SK-N-SH treated with all-trans-retinoic acid at 6 μM for 48 hours (cell line): ENCODE measurements around the gene RHEBL1.

Experiments used
- ATAC-seq: fragments of 200-7000 bp; cut with Tn5 transposase; 3 replicates; pipeline ENCODE4 v1.9.1; 2020; ENCODE audit warnings: mild to moderate bottlenecking, moderate library complexity
- ARNTL ChIP-seq: fragments of 450-650 bp; formaldehyde crosslinking; IDR thresholded peaks from 2 replicates; pipeline ENCODE4 v1.5.0; 2020; ENCODE audit warnings: low read depth, mild to moderate bottlenecking, moderate library complexity, borderline replicate concordance
- BACH2 ChIP-seq: fragments of 250-450 bp; sonication (Bioruptor Pico); IDR thresholded peaks from 2 replicates; pipeline ENCODE4 v1.9.0; 2021; ENCODE audit warnings: mild to moderate bottlenecking, borderline replicate concordance
- ESRRG ChIP-seq: fragments of 250-450 bp; sonication (Bioruptor Pico); IDR thresholded peaks from 2 replicates; pipeline ENCODE4 v1.6.1; 2021; ENCODE audit warnings: mild to moderate bottlenecking
- ISL1 ChIP-seq: fragments of 250-450 bp; sonication (Bioruptor Pico); IDR thresholded peaks from 2 replicates; pipeline ENCODE4 v2.1.2; 2022; ENCODE audit warnings: mild to moderate bottlenecking, moderate library complexity
- PPARA ChIP-seq: fragments of 250-450 bp; sonication (Bioruptor Pico); IDR thresholded peaks from 2 replicates; pipeline ENCODE4 v1.5.0; 2020; ENCODE audit warnings: mild to moderate bottlenecking, borderline replicate concordance
- RARB ChIP-seq: fragments of 250-450 bp; sonication (Bioruptor Pico); IDR thresholded peaks from 2 replicates; pipeline ENCODE4 v1.8.0; 2021; ENCODE audit warnings: mild to moderate bottlenecking, moderate library complexity
- TOX ChIP-seq: fragments of 250-450 bp; sonication (Bioruptor Pico); IDR thresholded peaks from 2 replicates; pipeline ENCODE4 v1.8.0; 2021; ENCODE audit warnings: mild to moderate bottlenecking, moderate library complexity, borderline replicate concordance
- ZC3H10 ChIP-seq: fragments of 250-450 bp; sonication (Bioruptor Pico); IDR thresholded peaks from 2 replicates; pipeline ENCODE4 v1.5.1; 2021; ENCODE audit warnings: mild to moderate bottlenecking, moderate library complexity
- ZFP3 ChIP-seq: fragments of 250-450 bp; sonication (Bioruptor Pico); IDR thresholded peaks from 2 replicates; pipeline ENCODE4 v1.5.0; 2020; ENCODE audit warnings: mild to moderate bottlenecking, moderate library complexity
- ZFP30 ChIP-seq: fragments of 450-650 bp; formaldehyde crosslinking; IDR thresholded peaks from 2 replicates; pipeline ENCODE4 v1.5.0; 2022; ENCODE audit warnings: mild to moderate bottlenecking, moderate library complexity
- ZNF565 ChIP-seq: fragments of 450-650 bp; formaldehyde crosslinking; conservative IDR thresholded peaks from 2 replicates; pipeline ENCODE4 v1.5.0; 2020; ENCODE audit warnings: low read depth, mild to moderate bottlenecking, moderate library complexity
- ZNF8 ChIP-seq: fragments of 450-650 bp; formaldehyde crosslinking; IDR thresholded peaks from 2 replicates; pipeline ENCODE4 v1.5.0; 2020; ENCODE audit warnings: mild to moderate bottlenecking, moderate library complexity
- TF ChIP-seq, protein P1 (sequence below): fragments of 250-450 bp; sonication (Bioruptor Pico); IDR thresholded peaks from 2 replicates; pipeline ENCODE4 v1.5.1; 2020; ENCODE audit warnings: low read depth, mild to moderate bottlenecking, moderate library complexity
- TF ChIP-seq, protein P2 (sequence below): fragments of 250-450 bp; sonication (Bioruptor Pico); IDR thresholded peaks from 2 replicates; pipeline ENCODE4 v1.8.0; 2021; ENCODE audit warnings: low read depth, mild to moderate bottlenecking, moderate library complexity, borderline replicate concordance
- TF ChIP-seq, protein P3 (sequence below): fragments of 250-450 bp; sonication (Bioruptor Pico); IDR thresholded peaks from 2 replicates; pipeline ENCODE4 v1.5.1; 2021; ENCODE audit warnings: mild to moderate bottlenecking, moderate library complexity
- TF ChIP-seq, protein P4 (sequence below): fragments of 250-450 bp; sonication (Bioruptor Pico); IDR thresholded peaks from 2 replicates; pipeline ENCODE4 v1.8.0; 2020; ENCODE audit warnings: mild to moderate bottlenecking, moderate library complexity, borderline replicate concordance

The RHEBL1 gene

DNA sequence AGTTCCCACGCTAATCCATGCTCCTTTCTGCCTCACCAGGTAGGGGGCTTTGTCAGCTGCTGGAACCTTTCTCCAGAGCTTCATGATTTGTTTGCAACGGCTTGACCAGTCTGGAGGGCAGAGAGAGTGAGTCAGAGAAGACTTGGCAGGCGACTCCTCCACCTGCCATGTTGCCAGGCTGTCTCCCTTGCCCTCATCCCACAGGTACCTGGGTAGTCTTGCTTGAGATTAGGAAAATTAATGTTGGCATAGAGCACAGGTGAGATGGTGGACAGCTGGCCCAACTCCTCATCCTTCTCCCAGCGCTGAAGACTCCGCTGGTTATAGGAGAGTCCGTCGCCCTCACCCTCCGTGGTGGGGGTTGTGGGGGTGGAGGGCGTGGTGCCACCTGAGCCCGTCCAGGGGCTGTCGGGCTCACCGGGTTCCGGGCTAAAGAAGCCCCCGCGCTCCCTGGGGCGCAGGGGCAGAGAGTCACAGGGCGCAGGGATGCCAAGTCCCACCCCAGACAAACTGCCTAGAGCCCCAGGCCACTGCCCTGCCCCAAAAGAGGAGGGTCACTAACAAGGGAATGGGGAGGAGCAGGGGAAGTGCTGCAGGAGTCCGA, 27.8 kb downstream of the RHEBL1 start:
- TF ChIP-seq ISL1 (CRISPR knock-in tag): no peak
- TF ChIP-seq, protein P1, sequence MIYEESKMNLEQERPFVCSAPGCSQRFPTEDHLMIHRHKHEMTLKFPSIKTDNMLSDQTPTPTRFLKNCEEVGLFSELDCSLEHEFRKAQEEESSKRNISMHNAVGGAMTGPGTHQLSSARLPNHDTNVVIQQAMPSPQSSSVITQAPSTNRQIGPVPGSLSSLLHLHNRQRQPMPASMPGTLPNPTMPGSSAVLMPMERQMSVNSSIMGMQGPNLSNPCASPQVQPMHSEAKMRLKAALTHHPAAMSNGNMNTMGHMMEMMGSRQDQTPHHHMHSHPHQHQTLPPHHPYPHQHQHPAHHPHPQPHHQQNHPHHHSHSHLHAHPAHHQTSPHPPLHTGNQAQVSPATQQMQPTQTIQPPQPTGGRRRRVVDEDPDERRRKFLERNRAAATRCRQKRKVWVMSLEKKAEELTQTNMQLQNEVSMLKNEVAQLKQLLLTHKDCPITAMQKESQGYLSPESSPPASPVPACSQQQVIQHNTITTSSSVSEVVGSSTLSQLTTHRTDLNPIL (CRISPR knock-in tag): no peak
- no peak for TF ChIP-seq ARNTL (CRISPR knock-in tag)
- TF ChIP-seq ZFP3 (CRISPR knock-in tag): no peak
- TF ChIP-seq, protein P2, sequence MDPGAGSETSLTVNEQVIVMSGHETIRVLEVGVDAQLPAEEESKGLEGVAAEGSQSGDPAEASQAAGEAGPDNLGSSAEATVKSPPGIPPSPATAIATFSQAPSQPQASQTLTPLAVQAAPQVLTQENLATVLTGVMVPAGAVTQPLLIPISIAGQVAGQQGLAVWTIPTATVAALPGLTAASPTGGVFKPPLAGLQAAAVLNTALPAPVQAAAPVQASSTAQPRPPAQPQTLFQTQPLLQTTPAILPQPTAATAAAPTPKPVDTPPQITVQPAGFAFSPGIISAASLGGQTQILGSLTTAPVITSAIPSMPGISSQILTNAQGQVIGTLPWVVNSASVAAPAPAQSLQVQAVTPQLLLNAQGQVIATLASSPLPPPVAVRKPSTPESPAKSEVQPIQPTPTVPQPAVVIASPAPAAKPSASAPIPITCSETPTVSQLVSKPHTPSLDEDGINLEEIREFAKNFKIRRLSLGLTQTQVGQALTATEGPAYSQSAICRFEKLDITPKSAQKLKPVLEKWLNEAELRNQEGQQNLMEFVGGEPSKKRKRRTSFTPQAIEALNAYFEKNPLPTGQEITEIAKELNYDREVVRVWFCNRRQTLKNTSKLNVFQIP (CRISPR knock-in tag): no peak
- no peak for TF ChIP-seq ZFP30 (CRISPR knock-in tag)
- no peak for TF ChIP-seq RARB (CRISPR knock-in tag)
- no peak for ATAC-seq

DNA sequence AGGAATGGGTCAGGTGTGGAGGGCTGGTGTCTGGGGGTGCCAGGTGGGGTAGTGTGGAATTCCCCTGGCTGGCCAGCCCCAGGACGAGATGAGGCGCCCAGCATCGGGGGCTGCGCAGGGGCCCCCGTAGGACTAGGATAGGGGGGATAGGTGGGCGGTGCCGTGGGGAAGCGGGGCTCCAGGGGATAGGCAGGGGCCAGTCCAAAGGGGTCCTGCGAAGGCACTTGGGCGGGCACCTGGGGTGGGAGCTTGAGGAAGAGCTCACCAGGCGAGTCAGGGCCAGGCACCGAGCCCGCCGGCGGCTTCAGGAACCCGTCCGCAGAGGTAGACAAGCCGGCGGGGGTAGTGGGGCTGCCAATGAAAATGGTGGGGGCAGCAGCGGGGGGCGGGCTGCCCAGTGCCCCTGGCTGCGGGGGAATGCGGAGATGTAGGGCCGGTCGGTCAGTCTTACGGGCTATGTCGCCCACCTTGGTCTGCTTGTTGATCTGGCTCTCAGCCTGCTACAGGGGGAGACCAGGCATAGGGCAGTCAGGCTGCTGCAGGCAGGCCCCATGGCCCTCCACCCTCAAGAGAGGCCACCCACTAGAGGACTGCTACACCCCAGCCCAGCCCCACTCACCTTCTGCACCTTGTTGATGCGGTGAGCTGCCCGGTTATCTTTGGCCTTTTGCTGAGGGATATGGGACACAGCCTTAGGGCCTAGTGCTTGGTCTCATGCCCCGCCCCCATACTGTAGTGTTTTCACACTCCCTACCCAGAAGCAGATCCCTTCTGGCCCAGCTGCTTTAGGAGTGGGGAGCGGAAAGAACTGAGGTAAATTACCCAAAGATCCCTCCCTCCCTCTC, 28.5 kb downstream of the RHEBL1 start:
- TF ChIP-seq, protein P1 (CRISPR knock-in tag): no peak
- TF ChIP-seq ZNF565 (CRISPR knock-in tag): no peak
- TF ChIP-seq ZC3H10 (CRISPR knock-in tag): no peak
- TF ChIP-seq ARNTL (CRISPR knock-in tag): no peak
- TF ChIP-seq TOX (CRISPR knock-in tag): no peak
- TF ChIP-seq, protein P2 (CRISPR knock-in tag): no peak
- no peak for TF ChIP-seq ZNF8 (CRISPR knock-in tag)
- TF ChIP-seq, protein P3, sequence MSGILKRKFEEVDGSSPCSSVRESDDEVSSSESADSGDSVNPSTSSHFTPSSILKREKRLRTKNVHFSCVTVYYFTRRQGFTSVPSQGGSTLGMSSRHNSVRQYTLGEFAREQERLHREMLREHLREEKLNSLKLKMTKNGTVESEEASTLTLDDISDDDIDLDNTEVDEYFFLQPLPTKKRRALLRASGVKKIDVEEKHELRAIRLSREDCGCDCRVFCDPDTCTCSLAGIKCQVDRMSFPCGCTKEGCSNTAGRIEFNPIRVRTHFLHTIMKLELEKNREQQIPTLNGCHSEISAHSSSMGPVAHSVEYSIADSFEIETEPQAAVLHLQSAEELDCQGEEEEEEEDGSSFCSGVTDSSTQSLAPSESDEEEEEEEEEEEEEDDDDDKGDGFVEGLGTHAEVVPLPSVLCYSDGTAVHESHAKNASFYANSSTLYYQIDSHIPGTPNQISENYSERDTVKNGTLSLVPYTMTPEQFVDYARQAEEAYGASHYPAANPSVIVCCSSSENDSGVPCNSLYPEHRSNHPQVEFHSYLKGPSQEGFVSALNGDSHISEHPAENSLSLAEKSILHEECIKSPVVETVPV (CRISPR knock-in tag): no peak
- TF ChIP-seq, all 23 proteins: peak for 0
- ATAC-seq: no peak

DNA sequence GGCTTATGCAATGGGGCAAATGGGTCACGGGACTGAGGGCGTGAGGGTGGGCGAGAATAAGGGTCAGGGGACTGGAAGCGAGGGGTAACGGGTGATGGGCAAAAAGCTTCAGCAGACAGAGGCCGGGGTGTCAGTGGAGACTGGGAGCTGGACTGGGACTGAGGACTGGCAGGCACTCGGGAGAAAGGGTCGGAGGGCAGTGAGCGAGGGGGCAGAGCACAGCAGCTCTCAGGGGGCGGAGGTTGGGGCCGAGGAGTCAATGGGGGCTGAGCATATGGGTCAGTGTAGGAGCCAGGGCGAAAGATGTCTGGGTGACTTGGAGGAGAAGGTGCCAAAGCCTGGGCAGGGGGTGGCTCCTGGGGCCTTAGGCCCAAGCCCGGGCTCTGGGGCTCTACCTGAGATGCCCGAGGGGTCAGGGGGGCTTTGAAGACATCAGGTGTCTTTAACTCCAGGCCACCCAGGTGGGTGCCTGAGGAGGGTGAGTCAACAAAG, 29.4 kb downstream of the RHEBL1 start:
- TF ChIP-seq ESRRG (CRISPR knock-in tag) (no peak), ZNF8 (CRISPR knock-in tag) (no peak), RARB (CRISPR knock-in tag) (no peak), BACH2 (CRISPR knock-in tag) (no peak), ZFP3 (CRISPR knock-in tag) (no peak), ZNF565 (CRISPR knock-in tag) (no peak), PPARA (CRISPR knock-in tag) (no peak)
- TF ChIP-seq, protein P3 (CRISPR knock-in tag): no peak
- TF ChIP-seq, protein P4, sequence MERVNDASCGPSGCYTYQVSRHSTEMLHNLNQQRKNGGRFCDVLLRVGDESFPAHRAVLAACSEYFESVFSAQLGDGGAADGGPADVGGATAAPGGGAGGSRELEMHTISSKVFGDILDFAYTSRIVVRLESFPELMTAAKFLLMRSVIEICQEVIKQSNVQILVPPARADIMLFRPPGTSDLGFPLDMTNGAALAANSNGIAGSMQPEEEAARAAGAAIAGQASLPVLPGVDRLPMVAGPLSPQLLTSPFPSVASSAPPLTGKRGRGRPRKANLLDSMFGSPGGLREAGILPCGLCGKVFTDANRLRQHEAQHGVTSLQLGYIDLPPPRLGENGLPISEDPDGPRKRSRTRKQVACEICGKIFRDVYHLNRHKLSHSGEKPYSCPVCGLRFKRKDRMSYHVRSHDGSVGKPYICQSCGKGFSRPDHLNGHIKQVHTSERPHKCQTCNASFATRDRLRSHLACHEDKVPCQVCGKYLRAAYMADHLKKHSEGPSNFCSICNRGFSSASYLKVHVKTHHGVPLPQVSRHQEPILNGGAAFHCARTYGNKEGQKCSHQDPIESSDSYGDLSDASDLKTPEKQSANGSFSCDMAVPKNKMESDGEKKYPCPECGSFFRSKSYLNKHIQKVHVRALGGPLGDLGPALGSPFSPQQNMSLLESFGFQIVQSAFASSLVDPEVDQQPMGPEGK (CRISPR knock-in tag): no peak
- TF ChIP-seq, protein P2 (CRISPR knock-in tag): no peak
- TF ChIP-seq, protein P1 (CRISPR knock-in tag): no peak
- ATAC-seq: no peak
